ENCODE results near the gene CCDC81.
A peak's percentile ranks its signal among the peaks of the same experiment; 100 is the strongest.
"Not testable (repeated sequence)": the region's sequence is repeated elsewhere in the genome, so short reads cannot be mapped to it uniquely, and the experiment has no call there.

CCDC81 gene

GRCh38 chr11:86388198-86388597, 13.5 kb downstream of the CCDC81 start:
- no peak for DNase-seq (ENCODE audit: low spot score)

- no peak for DNase-seq (ENCODE audit: low spot score)
Measured at GRCh38 chr11:86390487-86390886, 15.8 kb downstream of the CCDC81 start.

- DNase-seq (ENCODE audit: low spot score): peak; percentile 20
Measured at GRCh38 chr11:86395061-86395551, 20.4 kb downstream of the CCDC81 start.

GRCh38 chr11:86396396-86396795, 21.7 kb downstream of the CCDC81 start:
- DNase-seq (ENCODE audit: low spot score): peak; percentile 83

- DNase-seq (ENCODE audit: low spot score): no peak
Measured at GRCh38 chr11:86397351-86397750, 22.7 kb downstream of the CCDC81 start.

GRCh38 chr11:86398106-86398505, 23.4 kb downstream of the CCDC81 start:
- DNase-seq (ENCODE audit: low spot score): no peak

- DNase-seq (ENCODE audit: low spot score): no peak
Measured at GRCh38 chr11:86403458-86403857, 28.8 kb downstream of the CCDC81 start.

- peak; percentile 24 for DNase-seq (ENCODE audit: low spot score)
Measured at GRCh38 chr11:86408845-86409244, 34.2 kb downstream of the CCDC81 start.

GRCh38 chr11:86414032-86414431, 39.3 kb downstream of the CCDC81 start:
- DNase-seq (ENCODE audit: low spot score): no peak

GRCh38 chr11:86415026-86415425, 40.3 kb downstream of the CCDC81 start:
- no peak for DNase-seq (ENCODE audit: low spot score)

GRCh38 chr11:86416494-86416893, 41.8 kb downstream of the CCDC81 start:
- peak; percentile 19 for DNase-seq (ENCODE audit: low spot score)

GRCh38 chr11:86416951-86417350, 42.3 kb downstream of the CCDC81 start:
- not testable (repeated sequence) for DNase-seq (ENCODE audit: low spot score)

GRCh38 chr11:86418106-86418505, 43.4 kb downstream of the CCDC81 start:
- DNase-seq (ENCODE audit: low spot score): no peak

- no peak for DNase-seq (ENCODE audit: low spot score)
Measured at GRCh38 chr11:86418513-86418912, 43.8 kb downstream of the CCDC81 start.

GRCh38 chr11:86418917-86419316, 44.2 kb downstream of the CCDC81 start:
- no peak for DNase-seq (ENCODE audit: low spot score)

- no peak for DNase-seq (ENCODE audit: low spot score)
Measured at GRCh38 chr11:86421946-86422345, 47.3 kb downstream of the CCDC81 start.

GRCh38 chr11:86422371-86422770, 47.7 kb downstream of the CCDC81 start:
- no peak for DNase-seq (ENCODE audit: low spot score)

- DNase-seq (ENCODE audit: low spot score): not testable (repeated sequence)
Measured at GRCh38 chr11:86423488-86423887, 48.8 kb downstream of the CCDC81 start.

- no peak for DNase-seq (ENCODE audit: low spot score)
Measured at GRCh38 chr11:86427441-86427840, 52.8 kb downstream of the CCDC81 start.

GRCh38 chr11:86431258-86431657, 56.6 kb downstream of the CCDC81 start:
- no peak for DNase-seq (ENCODE audit: low spot score)

- DNase-seq (ENCODE audit: low spot score): not testable (repeated sequence)
Measured at GRCh38 chr11:86433361-86434095, 58.8 kb downstream of the CCDC81 start.

- no peak for DNase-seq (ENCODE audit: low spot score)
Measured at GRCh38 chr11:86435711-86436110, 61.0 kb downstream of the CCDC81 start.

GRCh38 chr11:86438685-86439084, 64.0 kb downstream of the CCDC81 start:
- DNase-seq (ENCODE audit: low spot score): no peak

- peak; percentile 83 for DNase-seq (ENCODE audit: low spot score)
Measured at GRCh38 chr11:86440305-86440716, 65.6 kb downstream of the CCDC81 start.
